MCF 10A (cell line): ENCODE results near the gene KRT79. TPM values are rescaled to one million over a fixed set of nuclear protein-coding genes. Genes with fewer than 3 reads are reported as not detected.

Experiments used
- BruUV-seq: library from RNA; stranded (reverse); fragments of 400-500 nt; replicated peaks from 2 replicates; lab custom pipeline; 2021; lab: Mats Ljungman, UMichigan
- CTCF ChIA-PET: fragments of 300-600 bp; sonication (Branson Sonifier 250); formaldehyde crosslinking; extraction: SDS; loops from one replicate; lab custom pipeline; 2021; ENCODE audit warnings: antibody characterized with exemption, inconsistent platforms; lab: Yijun Ruan, JAX
- POLR2A ChIA-PET: fragments of 300-600, 350-650 bp; sonication (Branson Sonifier 250); formaldehyde crosslinking; extraction: SDS; loops from one replicate; lab custom pipeline; 2020; ENCODE audit warnings: antibody characterized with exemption, inconsistent platforms; lab: Yijun Ruan, JAX
- DNase-seq: peaks from one replicate; pipeline ENCODE4 v3.0.0-alpha.2; 2018; ENCODE audit not compliant: unreplicated experiment
- H3K27ac Mint-ChIP-seq: one replicate; pipeline ENCODE4 v1.8.0; 2022; ENCODE audit warnings: mild to moderate bottlenecking, low read depth, mixed read lengths; ENCODE audit not compliant: unreplicated experiment
- H3K27me3 Mint-ChIP-seq: one replicate; pipeline ENCODE4 v1.8.0; 2022; ENCODE audit warnings: mixed read lengths; ENCODE audit not compliant: insufficient read depth, unreplicated experiment
- H3K36me3 Mint-ChIP-seq: one replicate; pipeline ENCODE4 v1.8.0; 2022; ENCODE audit warnings: mild to moderate bottlenecking, moderate library complexity, mixed read lengths; ENCODE audit not compliant: insufficient read depth, unreplicated experiment
- H3K4me1 Mint-ChIP-seq: one replicate; pipeline ENCODE4 v1.8.0; 2022; ENCODE audit warnings: mixed read lengths; ENCODE audit not compliant: insufficient read depth, unreplicated experiment
- H3K4me3 Mint-ChIP-seq: one replicate; pipeline ENCODE4 v1.8.0; 2022; ENCODE audit warnings: mild to moderate bottlenecking, moderate library complexity, mixed read lengths; ENCODE audit not compliant: unreplicated experiment
- H3K9me3 Mint-ChIP-seq: one replicate; pipeline ENCODE4 v1.8.0; 2022; ENCODE audit warnings: mixed read lengths; ENCODE audit not compliant: unreplicated experiment
- intact Hi-C: fragments of 100-400 bp; cut with micrococcal nuclease; formaldehyde crosslinking; loops from 2 replicates; pipeline ENCODE4 v1.14.1; 2022
- total RNA-seq: library from RNA; stranded (reverse); gene quantifications from 2 replicates; pipeline ENCODE4 v1.2.3, GENCODE V29; 2022
- TF ChIP-seq, protein P1 (sequence below): fragments of 200-600 bp; IDR thresholded peaks from one replicate; pipeline ENCODE4 v1.8.0; 2022; ENCODE audit warnings: antibody characterized with exemption, mild to moderate bottlenecking; ENCODE audit not compliant: unreplicated experiment

The KRT79 gene
- total RNA-seq, 1 experiment from 2014 or later = not detected

GRCh38 chr12:52827499-52828090, 6.5 kb downstream of the KRT79 start:
- Mint-ChIP-seq H3K4me3 (no peak overlapping the region), H3K4me1 (no peaks in the 10 kb centered on the region), H3K36me3 (no peaks in the 10 kb centered on the region), H3K27me3 (peaks cover 15% of the 10 kb centered on the region), H3K27ac (no peak overlapping the region), H3K9me3 (no peaks in the 10 kb centered on the region)
- BruUV-seq = no TSS peak
- intact Hi-C loops = no loop called here
- CTCF ChIA-PET = no interaction called here
- POLR2A ChIA-PET = no interaction called here
- DNase-seq = no peak
- TF ChIP-seq, protein P1, sequence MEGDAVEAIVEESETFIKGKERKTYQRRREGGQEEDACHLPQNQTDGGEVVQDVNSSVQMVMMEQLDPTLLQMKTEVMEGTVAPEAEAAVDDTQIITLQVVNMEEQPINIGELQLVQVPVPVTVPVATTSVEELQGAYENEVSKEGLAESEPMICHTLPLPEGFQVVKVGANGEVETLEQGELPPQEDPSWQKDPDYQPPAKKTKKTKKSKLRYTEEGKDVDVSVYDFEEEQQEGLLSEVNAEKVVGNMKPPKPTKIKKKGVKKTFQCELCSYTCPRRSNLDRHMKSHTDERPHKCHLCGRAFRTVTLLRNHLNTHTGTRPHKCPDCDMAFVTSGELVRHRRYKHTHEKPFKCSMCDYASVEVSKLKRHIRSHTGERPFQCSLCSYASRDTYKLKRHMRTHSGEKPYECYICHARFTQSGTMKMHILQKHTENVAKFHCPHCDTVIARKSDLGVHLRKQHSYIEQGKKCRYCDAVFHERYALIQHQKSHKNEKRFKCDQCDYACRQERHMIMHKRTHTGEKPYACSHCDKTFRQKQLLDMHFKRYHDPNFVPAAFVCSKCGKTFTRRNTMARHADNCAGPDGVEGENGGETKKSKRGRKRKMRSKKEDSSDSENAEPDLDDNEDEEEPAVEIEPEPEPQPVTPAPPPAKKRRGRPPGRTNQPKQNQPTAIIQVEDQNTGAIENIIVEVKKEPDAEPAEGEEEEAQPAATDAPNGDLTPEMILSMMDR = no peak

DNA sequence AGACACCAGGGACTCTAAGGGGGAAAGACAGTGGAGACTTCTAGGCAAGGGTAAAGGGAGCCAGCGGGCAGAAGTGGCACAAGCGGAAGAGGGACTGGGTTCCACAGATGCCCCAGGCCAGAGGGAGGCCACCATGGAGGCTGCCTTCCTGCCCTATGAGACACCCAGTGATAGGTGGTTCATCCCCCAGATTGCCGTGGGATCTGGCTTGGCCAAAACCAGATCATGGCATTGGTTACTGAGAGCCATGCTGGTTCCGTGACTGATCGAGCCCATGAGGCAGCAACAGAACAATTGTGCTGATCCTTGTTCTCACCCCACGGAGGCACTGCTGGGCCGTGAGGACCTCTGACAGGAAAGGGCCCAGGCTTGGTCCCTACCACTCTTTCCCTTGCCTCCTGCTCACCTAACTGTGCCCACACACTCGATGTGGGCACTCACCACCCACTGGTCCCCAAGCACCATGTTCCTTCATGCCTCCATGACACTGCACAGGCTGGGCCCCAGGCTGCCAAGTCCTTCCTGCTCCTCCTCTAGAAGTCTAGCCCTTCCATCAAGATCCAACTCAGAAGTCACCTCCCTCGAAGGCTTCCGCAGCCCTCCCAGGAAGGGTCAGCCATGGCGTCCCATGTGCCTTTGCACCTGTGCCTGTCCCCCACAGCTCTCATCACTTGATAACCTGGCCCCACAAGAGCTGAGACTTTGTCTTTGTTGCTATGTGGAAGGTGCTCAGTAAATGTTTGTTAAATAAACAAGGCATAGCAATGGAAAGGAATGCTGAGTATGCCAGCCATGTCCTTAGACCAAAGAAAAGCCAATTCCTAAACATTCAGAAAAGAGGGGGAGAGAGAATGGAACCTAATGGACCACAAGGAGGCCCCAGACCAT, 7.3 kb downstream of the KRT79 start:
- Mint-ChIP-seq H3K27ac (no peak overlapping the region), H3K36me3 (no peaks in the 10 kb centered on the region), H3K27me3 (peaks cover 15% of the 10 kb centered on the region), H3K9me3 (no peaks in the 10 kb centered on the region), H3K4me3 (no peak overlapping the region), H3K4me1 (no peaks in the 10 kb centered on the region)
- ChIA-PET POLR2A (no interaction called here), CTCF (interaction anchor here (0.6 kb wide), 2 partner anchors 20 to 162 kb away, joined by 3 to 4 read pairs; no protein-coding TSS in a partner anchor)
- TF ChIP-seq, protein P1 = no peak
- no TSS peak for BruUV-seq
- no peak for DNase-seq
- intact Hi-C loops = no loop called here

GRCh38 chr12:52825961-52826360, 8.2 kb downstream of the KRT79 start:
- Mint-ChIP-seq H3K9me3 (no peaks in the 10 kb centered on the region), H3K27ac (no peak overlapping the region), H3K4me1 (no peaks in the 10 kb centered on the region), H3K4me3 (no peak overlapping the region), H3K27me3 (peaks cover 15% of the 10 kb centered on the region), H3K36me3 (no peaks in the 10 kb centered on the region)
- CTCF ChIA-PET = interaction anchor here (0.6 kb wide), 2 partner anchors 20 to 162 kb away, joined by 3 read pairs; no protein-coding TSS in a partner anchor
- TF ChIP-seq, protein P1 = no peak
- no TSS peak for BruUV-seq
- intact Hi-C loops = no loop called here
- DNase-seq = no peak
- POLR2A ChIA-PET = no interaction called here

DNA sequence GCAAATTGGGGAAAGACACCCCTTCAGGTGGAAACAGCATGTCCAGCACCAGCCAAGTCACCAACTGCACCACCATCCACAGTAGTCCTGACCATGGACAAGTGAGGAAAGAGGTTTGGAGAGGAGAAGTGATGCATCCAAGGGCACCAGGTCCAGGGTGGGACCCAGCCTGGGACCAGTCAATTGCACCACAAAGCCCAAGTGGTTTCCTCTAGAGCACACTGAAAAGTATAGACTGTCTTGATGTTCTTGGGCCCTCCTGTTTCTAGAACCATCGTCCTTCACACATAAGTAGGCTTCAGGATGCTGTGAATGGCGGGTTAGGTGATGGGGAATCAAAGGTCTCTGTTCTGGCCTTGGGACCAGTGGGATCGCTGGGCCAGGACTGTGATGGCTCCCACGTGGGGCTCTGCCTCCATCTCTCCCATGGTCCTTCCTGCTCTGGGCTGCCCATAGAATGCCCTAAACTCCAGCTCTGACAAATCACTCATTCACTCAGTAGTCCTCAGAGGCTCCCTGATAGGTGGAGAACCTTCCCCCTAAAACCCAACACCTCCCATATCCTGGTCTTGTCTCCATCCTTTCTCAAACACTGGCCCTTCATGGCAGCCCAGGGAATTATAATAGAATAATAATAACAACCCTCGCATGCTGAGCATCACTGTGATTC, 9.2 kb downstream of the KRT79 start:
- no TSS peak for BruUV-seq
- peaks cover 18% of the 10 kb centered on the region for H3K27me3 Mint-ChIP-seq
- no peaks in the 10 kb centered on the region for H3K4me1 Mint-ChIP-seq
- H3K4me3 Mint-ChIP-seq = no peak overlapping the region
- POLR2A ChIA-PET = no interaction called here
- H3K36me3 Mint-ChIP-seq = no peaks in the 10 kb centered on the region
- no peaks in the 10 kb centered on the region for H3K9me3 Mint-ChIP-seq
- no peak for DNase-seq
- no peak overlapping the region for H3K27ac Mint-ChIP-seq
- CTCF ChIA-PET = no interaction called here
- TF ChIP-seq, protein P1 = no peak
- intact Hi-C loops = no loop called here
